ENCODE data around the gene GANAB. TPM values are rescaled to one million over a fixed set of nuclear protein-coding genes. Genes with fewer than 3 reads are reported as not detected.

The GANAB gene
- polyA plus RNA-seq, 1 donor, result 161 TPM

Other genes with a start within 250 kb of the GANAB start
- gene SCGB1A1, start 227.6 kb downstream of the GANAB start, polyA plus RNA-seq (ENCODE audit: insufficient read length), result not detected
- 359 TPM for gene AHNAK, start 99.8 kb downstream of the GANAB start, polyA plus RNA-seq (ENCODE audit: insufficient read length)
- 3,451 TPM for gene EEF1G, start 72.7 kb downstream of the GANAB start, polyA plus RNA-seq (ENCODE audit: insufficient read length)
- gene TUT1, start 55.1 kb downstream of the GANAB start, polyA plus RNA-seq (ENCODE audit: insufficient read length), result 16.9 TPM
- 42.0 TPM for gene MTA2, start 44.7 kb downstream of the GANAB start, polyA plus RNA-seq (ENCODE audit: insufficient read length)
- gene EML3, start 33.8 kb downstream of the GANAB start, polyA plus RNA-seq (ENCODE audit: insufficient read length), result 20.7 TPM
- gene ROM1, start 33.4 kb downstream of the GANAB start, polyA plus RNA-seq (ENCODE audit: insufficient read length), result 0.90 TPM
- 21.4 TPM for gene B3GAT3, start 24.6 kb downstream of the GANAB start, polyA plus RNA-seq (ENCODE audit: insufficient read length)
- gene INTS5, start 6.7 kb upstream of the GANAB start, polyA plus RNA-seq (ENCODE audit: insufficient read length), result 13.3 TPM
- gene C11orf98, start 18.6 kb upstream of the GANAB start, polyA plus RNA-seq (ENCODE audit: insufficient read length), result 31.3 TPM
- 3.3 TPM for gene CSKMT, start 18.7 kb upstream of the GANAB start, polyA plus RNA-seq (ENCODE audit: insufficient read length)
- gene UQCC3, start 25.1 kb upstream of the GANAB start, polyA plus RNA-seq (ENCODE audit: insufficient read length), result 5.8 TPM
- gene LBHD1, start 25.7 kb upstream of the GANAB start, polyA plus RNA-seq (ENCODE audit: insufficient read length), result 7.1 TPM
- gene UBXN1, start 32.5 kb upstream of the GANAB start, polyA plus RNA-seq (ENCODE audit: insufficient read length), result 143 TPM
- gene LRRN4CL, start 42.9 kb upstream of the GANAB start, polyA plus RNA-seq (ENCODE audit: insufficient read length), result 14.2 TPM
- gene BSCL2, start 60.8 kb upstream of the GANAB start, polyA plus RNA-seq (ENCODE audit: insufficient read length), result 20.8 TPM
- gene GNG3, start 61.1 kb upstream of the GANAB start, polyA plus RNA-seq (ENCODE audit: insufficient read length), result 0.61 TPM
- 43.6 TPM for gene HNRNPUL2, start 80.8 kb upstream of the GANAB start, polyA plus RNA-seq (ENCODE audit: insufficient read length)
- gene TTC9C, start 81.9 kb upstream of the GANAB start, polyA plus RNA-seq (ENCODE audit: insufficient read length), result 28.3 TPM
- gene ZBTB3, start 107.5 kb upstream of the GANAB start, polyA plus RNA-seq (ENCODE audit: insufficient read length), result 4.0 TPM
- gene POLR2G, start 115.0 kb upstream of the GANAB start, polyA plus RNA-seq (ENCODE audit: insufficient read length), result 83.5 TPM
- 20.3 TPM for gene TAF6L, start 124.8 kb upstream of the GANAB start, polyA plus RNA-seq (ENCODE audit: insufficient read length)
- gene TMEM179B, start 140.8 kb upstream of the GANAB start, polyA plus RNA-seq (ENCODE audit: insufficient read length), result 29.2 TPM
- 16.7 TPM for gene TMEM223, start 145.4 kb upstream of the GANAB start, polyA plus RNA-seq (ENCODE audit: insufficient read length)
- 75.4 TPM for gene NXF1, start 158.8 kb upstream of the GANAB start, polyA plus RNA-seq (ENCODE audit: insufficient read length)
- 31.7 TPM for gene STX5, start 185.4 kb upstream of the GANAB start, polyA plus RNA-seq (ENCODE audit: insufficient read length)
- not detected for gene TEX54, start 186.2 kb upstream of the GANAB start, polyA plus RNA-seq (ENCODE audit: insufficient read length)
- 37.2 TPM for gene WDR74, start 193.0 kb upstream of the GANAB start, polyA plus RNA-seq (ENCODE audit: insufficient read length)
- 43.3 TPM for gene SLC3A2, start 234.3 kb upstream of the GANAB start, polyA plus RNA-seq (ENCODE audit: insufficient read length)

All from hindlimb muscle (tissue), 1 donor.